T47D (cell line): Measurements from ENCODE around the gene LBX2.

Source experiments
- DNase-seq, 2 experiments: peaks; one replicate each; pipeline versions ENCODE4 v3.0.0 to v3.0.0-alpha.2; 2011 to 2012; ENCODE audit warnings: low read depth in 1 of 2, low spot score in 1 of 2
- JUND ChIP-seq: IDR thresholded peaks from 2 replicates; pipeline ENCODE4 v1.6.1; 2012; ENCODE audit warnings: low read depth
- in situ Hi-C: cut with HindIII; loops from 2 replicates; pipeline ENCODE4 v1.10.0; 2016; ENCODE audit warnings: low sequenced_read_pairs, low pct_unique_long_range_greater_than_20kb

LBX2 gene

DNA sequence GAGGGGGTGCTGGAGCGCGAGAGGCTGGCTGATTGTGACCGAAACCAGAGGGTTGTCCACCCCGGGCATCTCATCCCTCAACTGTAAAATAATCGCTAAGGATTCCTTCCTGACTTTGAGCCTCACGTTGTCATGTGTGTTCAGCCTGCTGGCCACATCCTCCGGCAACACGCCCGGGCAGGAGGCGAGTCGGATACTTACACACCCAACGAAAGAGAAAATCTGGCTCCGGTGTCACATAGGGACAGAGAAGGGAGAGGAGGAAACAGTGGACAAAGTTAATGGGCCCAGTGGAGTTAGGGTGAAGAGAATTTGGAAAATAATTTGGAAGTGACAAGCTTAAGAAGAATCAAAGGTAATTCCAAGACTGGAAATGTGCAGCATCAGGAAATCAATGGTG, 17.2 kb upstream of the LBX2 start:
- in situ Hi-C loops, result no loop called here
- DNase-seq, result no peak
- TF ChIP-seq JUND, result no peak

DNA sequence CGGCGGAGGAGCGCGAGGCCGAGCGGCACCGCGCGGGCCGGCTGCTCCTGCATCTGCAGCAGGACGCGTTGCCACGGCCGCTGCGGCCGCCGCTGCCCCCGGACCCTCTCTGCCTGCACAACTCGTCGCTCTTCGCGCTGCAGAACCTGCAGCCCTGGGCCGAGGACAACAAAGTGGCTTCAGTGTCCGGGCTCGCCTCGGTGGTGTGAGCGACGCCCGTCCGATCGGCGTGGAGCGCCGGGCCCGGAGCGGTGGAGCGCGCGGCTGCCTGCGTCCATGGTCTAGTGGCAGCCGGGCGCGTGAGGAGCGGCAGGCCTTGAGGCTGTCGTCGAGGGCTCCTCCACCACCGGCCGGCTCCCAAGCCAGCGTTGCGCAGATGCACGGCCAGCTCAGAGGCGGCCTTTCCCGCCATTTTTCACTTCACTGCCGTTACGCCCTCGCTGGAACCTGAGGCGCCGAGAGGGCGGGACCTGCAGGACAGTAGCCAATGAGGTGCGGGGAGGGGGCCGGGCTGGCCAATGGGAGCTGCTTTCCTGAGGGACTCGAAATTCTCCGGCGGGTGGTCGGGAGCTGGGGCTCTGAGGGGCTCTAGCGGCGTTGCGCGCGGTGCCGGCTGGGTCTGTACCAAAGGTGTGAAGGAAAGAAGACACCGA, 16.7 kb upstream of the LBX2 start:
- DNase-seq, result no peak
- no peak for TF ChIP-seq JUND

DNA sequence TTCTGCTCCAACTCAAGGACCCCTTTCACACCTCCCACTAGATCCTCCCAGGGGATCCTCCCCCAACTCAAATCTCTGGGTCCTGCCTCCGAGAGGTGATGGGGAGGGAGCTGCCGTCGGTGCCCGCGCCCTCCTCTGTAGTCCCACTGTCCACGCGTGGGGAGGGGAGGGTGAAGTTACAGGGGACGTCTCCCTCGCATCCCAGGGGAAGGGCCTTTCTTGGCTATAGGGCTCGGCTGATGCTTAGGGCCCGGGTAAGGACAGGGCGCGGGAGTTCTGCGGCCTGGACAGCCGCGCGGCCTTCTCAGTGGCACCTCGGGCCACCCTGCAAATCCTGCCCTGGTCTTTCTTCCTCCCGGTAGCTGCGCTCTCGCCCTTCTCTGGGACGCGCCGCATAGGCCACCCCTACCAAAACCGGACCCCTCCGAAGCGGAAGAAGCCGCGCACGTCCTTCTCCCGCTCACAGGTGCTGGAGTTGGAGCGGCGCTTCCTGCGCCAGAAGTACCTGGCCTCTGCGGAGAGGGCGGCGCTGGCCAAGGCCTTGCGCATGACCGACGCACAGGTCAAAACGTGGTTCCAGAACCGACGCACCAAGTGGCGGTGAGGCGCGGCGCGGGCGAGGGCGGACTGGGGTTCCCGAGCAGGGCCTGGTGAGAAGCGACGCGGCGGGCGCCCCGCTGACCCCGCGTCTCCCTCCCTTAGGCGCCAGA, 16.0 kb upstream of the LBX2 start:
- DNase-seq, result no peak
- TF ChIP-seq JUND, result no peak

More for the DNA sequence above, 16.7 kb upstream of the LBX2 start:
- in situ Hi-C loops, result no loop called here

DNA sequence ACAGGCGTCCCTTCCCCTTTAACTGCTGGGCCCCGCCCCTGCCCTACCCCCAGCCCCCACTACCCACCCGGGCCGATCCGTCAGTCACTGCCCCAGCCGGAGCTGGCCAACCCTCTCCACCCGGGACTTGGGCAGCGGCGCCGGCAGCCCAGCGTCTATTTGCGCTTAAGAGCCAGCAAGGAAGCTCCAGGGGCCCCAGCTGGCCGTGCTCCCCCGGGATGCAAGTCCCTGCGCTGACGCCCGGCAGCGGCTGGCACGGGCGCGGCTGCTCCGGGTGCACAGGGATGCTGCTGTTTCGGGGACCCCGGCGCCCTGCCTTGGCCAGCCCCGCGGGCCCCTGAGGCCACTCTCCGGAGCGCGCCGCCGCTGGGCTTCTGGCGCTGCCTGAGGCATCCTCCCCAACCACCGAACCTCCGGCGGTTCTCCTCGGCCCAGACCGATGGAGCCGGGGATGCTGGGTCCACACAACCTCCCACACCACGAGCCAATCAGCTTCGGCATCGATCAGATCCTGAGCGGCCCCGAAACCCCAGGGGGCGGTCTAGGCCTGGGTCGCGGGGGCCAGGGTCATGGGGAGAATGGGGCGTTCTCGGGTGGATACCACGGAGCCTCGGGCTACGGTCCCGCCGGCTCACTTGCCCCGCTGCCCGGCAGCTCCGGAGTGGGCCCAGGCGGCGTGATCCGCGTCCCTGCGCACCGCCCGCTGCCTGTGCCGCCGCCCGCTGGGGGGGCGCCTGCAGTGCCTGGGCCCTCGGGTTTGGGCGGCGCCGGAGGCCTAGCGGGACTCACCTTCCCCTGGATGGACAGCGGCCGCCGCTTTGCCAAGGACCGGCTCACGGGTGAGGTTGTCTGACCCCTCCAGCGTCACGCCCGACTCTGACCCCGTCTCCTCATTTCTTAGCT, 15.2 kb upstream of the LBX2 start, which contains the start of gene TLX2:
TLX2 (plus strand) TSS at position 83 of the 903 bp plus-strand sequence; CDS start at position 440, 357 bp downstream.
- no peak for TF ChIP-seq JUND
- in situ Hi-C loops, result no loop called here
- no peak for DNase-seq

More for the DNA sequence above, 16.0 kb upstream of the LBX2 start:
- in situ Hi-C loops, result no loop called here

DNA sequence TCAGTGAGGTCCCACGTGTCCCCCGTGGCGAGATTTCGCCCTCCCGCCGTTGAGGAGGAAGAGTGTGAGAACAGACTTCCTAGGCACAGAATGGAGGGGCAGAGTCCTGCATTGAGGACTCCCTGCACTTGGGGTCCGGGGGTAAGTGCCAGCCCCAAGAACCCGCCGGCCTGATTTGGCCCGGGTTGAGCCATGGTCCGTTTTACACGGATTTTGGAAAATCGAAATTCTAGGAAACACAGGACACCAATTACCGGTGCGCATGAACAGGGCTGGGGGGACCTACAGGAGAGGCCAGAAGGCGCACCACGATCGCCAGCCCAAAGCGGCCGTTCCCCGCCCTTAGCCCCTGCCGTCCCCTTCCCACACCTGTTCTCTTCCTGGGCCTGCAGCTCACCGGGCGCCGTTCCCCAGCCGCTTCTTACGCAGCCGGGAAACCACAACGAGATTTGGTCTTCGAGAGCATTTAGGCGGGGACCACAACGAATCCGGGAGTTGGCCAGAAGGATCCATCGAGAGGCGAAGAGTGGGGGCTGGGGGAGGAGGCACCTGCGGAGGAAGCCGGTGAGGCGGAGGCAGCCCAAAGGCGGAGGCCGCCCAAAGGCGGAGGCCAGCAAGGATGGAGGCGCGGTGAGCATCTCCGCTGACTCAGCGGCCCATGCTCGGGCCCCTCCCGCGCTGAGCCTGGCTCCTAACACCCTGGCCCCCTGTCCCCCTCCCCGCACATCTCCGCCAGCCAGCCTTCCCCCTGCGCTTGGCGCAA, 14.4 kb upstream of the LBX2 start:
- no peak for TF ChIP-seq JUND
- no peak for DNase-seq
- in situ Hi-C loops, result no loop called here

DNA sequence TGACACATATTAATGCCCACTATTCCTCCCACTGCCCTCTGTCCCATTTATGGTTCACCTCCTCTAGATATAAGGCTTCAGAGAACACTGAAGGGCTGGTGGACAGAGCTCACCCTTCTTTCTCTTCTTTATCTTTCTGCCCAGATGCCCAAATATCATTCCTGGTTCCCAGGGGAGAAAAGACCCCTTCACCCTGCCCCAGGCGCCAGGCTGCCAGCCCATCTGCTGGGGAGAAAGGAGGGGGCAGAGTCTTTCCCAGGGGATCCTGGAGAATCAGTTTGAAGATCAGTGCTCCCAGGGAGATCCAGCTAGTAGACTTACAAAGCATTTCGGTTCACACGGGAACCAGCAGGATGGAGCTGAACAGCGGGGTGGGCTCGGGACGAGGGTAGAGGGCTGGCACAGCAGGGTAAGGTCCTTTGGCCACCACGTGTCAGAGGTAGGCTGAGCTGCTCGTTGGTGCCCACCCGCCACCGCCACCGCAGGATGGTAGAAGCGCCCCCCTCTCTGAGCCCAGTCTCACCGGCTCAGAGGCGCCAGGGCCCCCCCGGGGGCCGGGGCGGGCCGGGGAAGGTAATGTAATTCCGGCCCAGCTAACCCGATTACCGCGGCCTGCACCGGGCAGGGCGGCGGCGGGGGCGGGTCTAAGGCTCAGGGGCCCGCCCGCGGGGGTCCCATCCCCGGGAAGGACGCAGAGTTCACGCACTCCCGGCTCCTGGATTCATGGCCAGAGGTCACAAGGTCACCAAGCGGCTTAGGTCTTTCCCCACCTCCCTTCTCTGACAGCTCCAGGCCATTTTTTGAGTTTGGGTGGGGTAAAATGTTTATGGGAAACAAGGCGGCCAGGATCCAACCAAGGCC, 13.6 kb upstream of the LBX2 start:
- DNase-seq, result no peak
- in situ Hi-C loops, result no loop called here
- no peak for TF ChIP-seq JUND

DNA sequence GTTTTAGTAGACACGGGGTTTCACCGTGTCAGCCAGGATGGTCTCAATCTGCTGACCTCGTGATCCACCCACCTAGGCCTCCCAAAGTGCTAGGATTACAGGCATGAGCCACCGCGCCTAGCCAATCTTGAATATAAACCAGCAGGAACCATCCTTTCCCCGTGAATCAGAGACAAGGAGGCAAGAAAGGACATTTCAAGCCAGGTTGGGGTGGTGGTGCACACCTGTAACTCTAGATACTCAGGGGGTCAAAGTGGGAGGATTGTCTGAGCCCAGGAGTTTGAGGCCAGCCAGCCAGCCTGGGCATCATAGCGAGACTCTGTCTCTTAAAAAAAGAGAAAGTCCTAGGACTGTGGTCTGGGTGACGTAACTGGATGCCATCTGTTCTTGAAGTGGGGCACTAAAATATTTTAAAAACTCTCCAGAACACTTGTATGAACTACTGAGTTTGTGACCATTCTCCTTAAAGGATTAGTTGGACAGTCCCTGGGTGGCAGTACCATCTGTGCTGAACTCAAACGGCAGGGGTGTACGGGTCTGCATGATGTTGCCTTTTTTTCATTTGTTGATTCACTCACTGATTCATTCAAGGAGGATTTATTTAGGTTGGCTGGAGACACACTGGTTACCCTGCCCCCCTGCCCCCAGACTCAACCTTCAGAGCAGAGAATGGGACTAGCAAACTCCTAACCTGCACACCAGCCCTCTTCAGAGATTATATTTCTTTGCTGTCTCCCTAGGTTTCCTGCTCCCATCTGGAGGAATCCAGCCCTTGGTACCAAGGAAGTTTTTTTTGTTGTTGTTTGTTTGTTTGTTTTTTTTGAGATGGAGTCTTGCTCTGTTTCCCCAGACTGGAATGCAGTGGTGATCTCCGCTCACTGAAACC, 11.9 kb upstream of the LBX2 start:
- DNase-seq, result no peak
- TF ChIP-seq JUND, result no peak
- in situ Hi-C loops, result no loop called here

DNA sequence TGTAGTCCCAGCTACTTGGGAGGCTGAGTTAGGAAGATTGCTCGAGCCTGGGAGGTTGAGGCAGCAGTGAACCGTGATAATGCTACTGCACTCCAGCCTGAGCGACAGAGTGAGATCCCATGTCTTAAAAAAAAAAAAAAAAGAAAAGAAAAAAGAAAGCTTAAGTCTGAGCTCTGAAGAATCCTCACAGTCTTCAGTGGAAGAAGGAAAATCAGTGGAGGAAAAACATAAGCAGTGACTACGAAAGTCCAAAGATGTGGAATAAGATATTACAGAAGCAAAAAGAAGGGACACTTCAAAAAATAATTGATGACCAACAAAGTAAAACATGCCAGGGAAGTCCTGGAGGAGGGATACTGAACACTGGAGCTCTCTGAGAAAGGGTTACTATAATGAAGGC, 10.9 kb upstream of the LBX2 start:
- TF ChIP-seq JUND, result no peak
- in situ Hi-C loops, result no loop called here
- no peak for DNase-seq

DNA sequence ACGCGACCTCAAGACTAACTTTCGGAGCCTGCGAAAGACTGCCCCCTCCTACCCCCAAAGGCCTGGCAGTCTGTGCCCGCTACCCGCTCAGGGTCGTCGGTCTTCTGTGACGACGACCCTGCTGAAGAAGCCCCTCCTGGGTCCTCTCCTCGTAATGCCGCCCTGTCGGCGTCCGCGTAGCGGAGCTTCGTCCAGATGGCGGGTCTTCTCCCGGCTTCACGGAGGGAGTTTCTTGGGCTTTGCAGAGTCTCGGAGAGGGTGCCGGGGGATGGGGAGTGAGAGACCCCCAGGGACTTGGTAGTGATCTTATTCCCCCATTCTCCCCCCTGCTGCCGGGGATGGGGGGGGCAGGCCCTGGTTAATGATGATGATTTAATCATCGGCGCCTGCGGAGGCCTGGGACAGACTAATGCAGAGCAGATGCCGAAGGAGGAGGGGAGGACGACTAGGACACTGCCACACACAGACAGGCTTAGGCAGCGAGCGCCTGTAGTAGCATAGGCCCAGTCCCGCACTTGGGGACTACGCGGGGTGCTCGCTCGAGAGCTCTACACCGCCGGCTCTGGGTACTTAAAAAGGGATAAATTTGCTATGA, 8.6 kb upstream of the LBX2 start:
- in situ Hi-C loops, result no loop called here
- TF ChIP-seq JUND, result no peak
- DNase-seq, result peak; percentile 46 to 54

DNA sequence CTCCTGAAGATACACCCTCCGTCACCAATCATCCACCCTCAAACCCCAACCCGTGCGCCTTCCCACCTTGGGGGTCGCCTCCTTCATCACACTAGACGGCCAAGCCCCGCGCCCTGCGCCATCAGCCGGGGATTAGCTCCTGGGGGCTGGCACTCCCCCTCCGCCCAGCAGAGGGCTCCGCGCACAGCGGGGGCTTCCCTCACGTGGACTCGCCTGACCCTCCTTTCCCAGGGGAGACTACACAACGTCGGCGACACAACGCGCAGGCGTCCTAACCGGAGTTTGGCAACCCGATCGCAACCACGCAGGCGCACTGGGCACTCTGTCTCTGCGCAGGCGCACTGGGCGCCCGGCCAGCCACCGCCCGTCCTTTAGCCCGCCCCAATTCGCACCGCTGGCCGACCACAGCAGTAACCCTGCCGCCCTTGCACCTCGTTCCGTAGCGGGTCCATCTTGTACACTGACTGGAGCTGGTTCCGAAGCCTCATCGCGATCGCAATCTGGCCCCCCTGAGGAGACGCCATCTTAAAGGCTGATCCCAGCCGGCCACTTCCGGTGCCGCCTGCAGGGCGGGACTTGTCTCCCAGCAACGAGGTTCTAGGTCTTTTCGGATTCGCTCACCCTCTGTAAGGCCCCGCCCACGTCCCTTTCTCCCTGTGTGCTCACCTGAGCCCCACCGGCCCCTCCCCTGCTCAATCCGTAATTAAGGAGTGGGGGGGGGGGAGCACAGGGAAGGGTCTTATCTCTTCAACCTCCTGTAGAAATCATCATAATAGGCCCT, 7.9 kb upstream of the LBX2 start, which contains the start of gene PCGF1:
PCGF1 (minus strand) TSS at position 551 of the 781 bp plus-strand sequence; CDS start at position 524, 27 bp downstream.
- TF ChIP-seq JUND, result no peak
- in situ Hi-C loops, result no loop called here
- DNase-seq, result peak; percentile 92 to 97
